GM12891 (cell line): ENCODE data around the gene DNASE1L3.

Experiments used
- DNase-seq: peaks from one replicate; pipeline ENCODE4 v3.0.0; 2011; ENCODE audit warnings: low spot score; ENCODE audit not compliant: insufficient read length
- FAIRE-seq: peaks from 2 replicates; lab custom pipeline; 2011; peaks lifted over from hg19 to GRCh38; lab: Jason Lieb, UNC
- PAX5 ChIP-seq: IDR thresholded peaks from 2 replicates; pipeline ENCODE4 v1.6.1; 2011; ENCODE audit warnings: low read length, moderate library complexity, mild to moderate bottlenecking; ENCODE audit not compliant: insufficient read depth, severe bottlenecking
- POLR2A ChIP-seq: IDR thresholded peaks from 2 replicates; pipeline ENCODE4 v1.6.1; 2011; ENCODE audit warnings: low read depth, low read length, control low read depth
- POLR2AphosphoS5 ChIP-seq: IDR thresholded peaks from 2 replicates; pipeline ENCODE4 v1.6.1; 2011; ENCODE audit warnings: low read depth, low read length, control low read depth
- POU2F2 ChIP-seq: IDR thresholded peaks from 2 replicates; pipeline ENCODE4 v1.6.1; 2011; ENCODE audit warnings: low read depth, mild to moderate bottlenecking, control low read depth, low read length, moderate library complexity
- SPI1 ChIP-seq: IDR thresholded peaks from 2 replicates; pipeline ENCODE4 v1.6.1; 2011; ENCODE audit warnings: low read depth, low read length, control low read depth
- TAF1 ChIP-seq: IDR thresholded peaks from 2 replicates; pipeline ENCODE4 v1.6.1; 2011; ENCODE audit warnings: low read depth, low read length, control low read depth

DNASE1L3 gene

GRCh38 chr3:58180940-58181587 lies 29.7 kb downstream of the DNASE1L3 start:
- TF ChIP-seq SPI1 (no peak), TAF1 (no peak), POU2F2 (no peak), POLR2A (no peak), POLR2AphosphoS5 (no peak), PAX5 (no peak)
- FAIRE-seq, result no peak
- no peak for DNase-seq

- TF ChIP-seq POLR2A (no peak), POLR2AphosphoS5 (no peak), TAF1 (no peak), PAX5 (no peak), POU2F2 (no peak), SPI1 (no peak)
Observed at GRCh38 chr3:58180099-58180880, 30.5 kb downstream of the DNASE1L3 start.

GRCh38 chr3:58179235-58180098 lies 31.3 kb downstream of the DNASE1L3 start:
- FAIRE-seq (no peak), DNase-seq (no peak)

More at GRCh38 chr3:58180099-58180880, 30.5 kb downstream of the DNASE1L3 start:
- DNase-seq (no peak), FAIRE-seq (no peak)

GRCh38 chr3:58178528-58179234 lies 32.1 kb downstream of the DNASE1L3 start:
- DNase-seq (no peak), FAIRE-seq (no peak)

More at GRCh38 chr3:58179235-58180098, 31.3 kb downstream of the DNASE1L3 start:
- TF ChIP-seq POU2F2, result no peak
- TF ChIP-seq POLR2A, result no peak
- peak; percentile 56 for TF ChIP-seq SPI1

GRCh38 chr3:58177747-58178527 lies 32.8 kb downstream of the DNASE1L3 start:
- peak; percentile 77 for DNase-seq
- FAIRE-seq, result peak; percentile 80
- TF ChIP-seq POU2F2, result no peak
- TF ChIP-seq SPI1, result peak; percentile 25; the same call in 1 of the 2 replicates
- TF ChIP-seq POLR2A, result no peak
- no peak for TF ChIP-seq TAF1

More at GRCh38 chr3:58178528-58179234, 32.1 kb downstream of the DNASE1L3 start:
- TF ChIP-seq PAX5 (no peak), TAF1 (no peak), POU2F2 (no peak), POLR2A (no peak), POLR2AphosphoS5 (no peak), SPI1 (no peak)

- no peak for TF ChIP-seq POU2F2
- no peak for TF ChIP-seq TAF1
- no peak for TF ChIP-seq PAX5
- no peak for FAIRE-seq
- DNase-seq, result no peak
Observed at GRCh38 chr3:58176827-58177489, 33.8 kb downstream of the DNASE1L3 start.

- TF ChIP-seq TAF1 (no peak), POLR2AphosphoS5 (no peak), POLR2A (no peak), POU2F2 (no peak), PAX5 (no peak), SPI1 (no peak)
- DNase-seq, result no peak
- no peak for FAIRE-seq
Observed at GRCh38 chr3:58176185-58176530, 34.6 kb downstream of the DNASE1L3 start.

- DNase-seq (no peak), FAIRE-seq (peak; percentile 48)
- no peak for TF ChIP-seq TAF1
- no peak for TF ChIP-seq PAX5
- no peak for TF ChIP-seq POLR2AphosphoS5
- TF ChIP-seq SPI1, result no peak
Observed at GRCh38 chr3:58175437-58176184, 35.2 kb downstream of the DNASE1L3 start.
